GM12875 (cell line): ENCODE data around the gene MCM9.

ENCODE experiments used
- H3K4me3 ChIP-seq: one replicate; pipeline ENCODE4 v1.5.1; 2011; ENCODE audit warnings: low read depth, low read length, control low read depth
- TF ChIP-seq, protein P1 (sequence below): IDR thresholded peaks from 2 replicates; pipeline ENCODE4 v1.5.1; 2011; ENCODE audit warnings: low read depth, mild to moderate bottlenecking, control low read depth, inconsistent platforms, low read length, moderate library complexity, borderline replicate concordance; ENCODE audit not compliant: insufficient read depth

Gene MCM9

GRCh38 chr6:118890997-118891790 lies 43.8 kb downstream of the MCM9 start:
- TF ChIP-seq, protein P1, sequence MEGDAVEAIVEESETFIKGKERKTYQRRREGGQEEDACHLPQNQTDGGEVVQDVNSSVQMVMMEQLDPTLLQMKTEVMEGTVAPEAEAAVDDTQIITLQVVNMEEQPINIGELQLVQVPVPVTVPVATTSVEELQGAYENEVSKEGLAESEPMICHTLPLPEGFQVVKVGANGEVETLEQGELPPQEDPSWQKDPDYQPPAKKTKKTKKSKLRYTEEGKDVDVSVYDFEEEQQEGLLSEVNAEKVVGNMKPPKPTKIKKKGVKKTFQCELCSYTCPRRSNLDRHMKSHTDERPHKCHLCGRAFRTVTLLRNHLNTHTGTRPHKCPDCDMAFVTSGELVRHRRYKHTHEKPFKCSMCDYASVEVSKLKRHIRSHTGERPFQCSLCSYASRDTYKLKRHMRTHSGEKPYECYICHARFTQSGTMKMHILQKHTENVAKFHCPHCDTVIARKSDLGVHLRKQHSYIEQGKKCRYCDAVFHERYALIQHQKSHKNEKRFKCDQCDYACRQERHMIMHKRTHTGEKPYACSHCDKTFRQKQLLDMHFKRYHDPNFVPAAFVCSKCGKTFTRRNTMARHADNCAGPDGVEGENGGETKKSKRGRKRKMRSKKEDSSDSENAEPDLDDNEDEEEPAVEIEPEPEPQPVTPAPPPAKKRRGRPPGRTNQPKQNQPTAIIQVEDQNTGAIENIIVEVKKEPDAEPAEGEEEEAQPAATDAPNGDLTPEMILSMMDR, result no peak
- H3K4me3 ChIP-seq, result peak overlapping the region; percentile 2

DNA sequence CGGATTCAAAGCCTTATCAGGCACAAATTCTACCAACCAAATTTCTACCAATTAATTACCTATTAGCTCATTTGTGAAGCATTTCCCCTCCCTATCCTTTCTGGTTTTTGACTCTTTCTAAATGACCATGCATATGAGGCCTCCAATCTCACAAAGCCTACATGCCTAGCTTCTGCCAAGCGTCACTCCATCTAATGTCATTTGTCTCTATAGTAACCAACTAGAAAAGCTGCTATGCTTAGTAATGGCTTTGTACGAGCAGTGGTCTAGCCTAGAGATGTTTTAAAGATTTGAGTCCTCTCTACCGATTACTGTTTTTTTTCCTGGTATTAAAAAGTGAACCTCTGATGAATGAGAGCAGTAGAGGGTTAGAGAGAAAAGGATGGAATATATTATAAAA lies 45.8 kb downstream of the MCM9 start:
- H3K4me3 ChIP-seq, result no peak overlapping the region
- TF ChIP-seq, protein P1, result no peak

- H3K4me3 ChIP-seq, result no peak overlapping the region
- TF ChIP-seq, protein P1, result no peak
Observed at GRCh38 chr6:118886641-118887040, 48.3 kb downstream of the MCM9 start.

- TF ChIP-seq, protein P1, result no peak
- H3K4me3 ChIP-seq, result no peak overlapping the region
Observed at GRCh38 chr6:118882314-118882905, 52.5 kb downstream of the MCM9 start.

DNA sequence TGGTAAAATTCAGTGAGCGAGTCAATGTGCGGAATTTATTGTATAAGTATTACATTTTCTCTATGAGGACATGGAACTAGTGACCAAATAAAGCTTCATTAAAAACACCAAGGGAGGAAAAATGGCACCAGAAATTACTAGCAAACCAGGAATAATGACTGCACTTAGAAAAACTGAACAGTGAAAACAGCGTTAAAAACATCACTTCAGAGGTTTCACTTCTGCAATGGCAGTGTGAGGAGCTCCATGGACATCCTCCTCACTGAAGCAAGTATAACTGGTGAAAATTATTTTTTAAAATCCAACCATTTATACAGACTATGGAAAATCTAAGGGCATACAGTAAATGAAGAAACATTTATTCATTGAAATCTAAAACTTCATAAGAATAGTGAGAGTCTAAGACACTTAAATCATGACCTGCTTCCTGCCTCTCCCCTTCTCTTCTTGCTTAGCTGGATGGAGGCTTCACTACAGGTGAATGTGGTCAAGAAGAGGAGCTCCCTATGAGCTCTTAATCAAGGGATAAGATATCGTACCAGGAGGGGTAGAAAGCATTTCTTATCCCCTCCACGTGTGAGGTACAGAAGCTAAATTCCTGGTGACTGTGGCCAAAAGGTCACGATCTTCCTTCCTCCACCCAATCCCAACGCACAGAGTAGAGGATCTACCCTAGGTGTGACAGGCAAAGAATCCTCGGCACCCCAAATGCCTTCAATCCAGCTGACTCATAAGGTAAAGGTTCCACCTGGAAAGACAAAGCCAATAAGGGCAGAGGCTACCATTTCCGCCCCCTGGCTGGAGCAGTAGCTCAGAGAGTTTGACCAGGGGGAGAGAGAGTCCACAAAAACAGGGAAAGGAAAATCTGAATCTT lies 53.3 kb downstream of the MCM9 start:
- TF ChIP-seq, protein P1, result no peak
- no peak overlapping the region for H3K4me3 ChIP-seq

GRCh38 chr6:118877806-118878205 lies 57.2 kb downstream of the MCM9 start:
- TF ChIP-seq, protein P1, result no peak
- no peak overlapping the region for H3K4me3 ChIP-seq
